GOT3 (cell line): ENCODE measurements around the gene SIL1.
"Not testable (repeated sequence)": the region's sequence is repeated elsewhere in the genome, so short reads cannot be mapped to it uniquely, and the experiment has no call there.

Source experiments
- DNase-seq: peaks from one replicate; lab custom pipeline; 2025; ENCODE audit warnings: mixed read lengths; lab: John Stamatoyannopoulos, UW

SIL1 gene

DNA sequence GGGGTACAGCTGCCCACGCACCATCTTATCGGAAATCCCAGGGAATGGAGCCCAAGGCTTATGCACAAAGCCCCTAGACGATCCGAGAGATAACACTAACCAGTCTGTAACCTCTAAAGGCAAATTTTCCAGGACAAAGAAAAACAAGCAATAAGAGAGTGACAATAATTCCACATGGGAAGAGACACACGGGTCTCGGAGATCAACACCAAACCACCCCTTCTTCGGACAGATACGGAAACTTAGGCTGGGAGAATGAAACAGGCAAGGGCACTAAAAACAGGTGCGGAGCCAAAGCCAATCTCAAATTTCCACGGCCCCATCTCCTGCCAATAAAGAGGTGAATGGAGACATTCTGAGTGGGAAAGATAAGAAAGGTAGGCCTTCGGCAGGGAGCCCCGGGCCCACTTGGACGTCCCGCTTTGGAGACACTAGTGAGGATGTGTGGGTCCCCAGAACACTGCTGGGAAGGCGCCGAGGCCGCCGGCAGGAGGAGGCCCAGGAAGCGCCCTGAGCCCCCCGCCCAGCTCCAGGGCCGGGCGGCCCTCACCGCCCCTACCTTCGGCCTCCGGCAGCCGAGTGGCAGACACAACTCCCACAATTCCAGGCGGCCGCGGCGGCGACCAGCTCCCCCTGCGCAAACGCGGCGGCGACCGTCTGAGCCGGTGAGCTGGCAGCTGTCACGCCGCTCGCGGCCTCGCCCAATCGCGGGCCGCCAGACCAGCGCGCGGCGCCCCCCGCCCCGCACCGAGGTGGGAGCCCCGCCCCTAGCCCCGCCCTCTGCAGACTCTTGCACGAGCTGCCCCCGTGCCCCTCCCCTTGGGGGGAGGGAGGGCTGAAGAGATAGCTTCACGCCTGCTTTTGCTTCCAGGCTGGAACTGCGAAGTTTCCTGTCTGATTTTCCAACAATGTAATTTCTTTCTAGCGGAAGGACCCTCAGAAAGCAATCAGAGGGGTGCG is at the start of gene SIL1:
SIL1 (minus strand) TSS at position 659 of the 960 bp plus-strand sequence. CDS start 70,525 bp downstream, outside the sequence.
- DNase-seq, result peak; percentile 91

DNA sequence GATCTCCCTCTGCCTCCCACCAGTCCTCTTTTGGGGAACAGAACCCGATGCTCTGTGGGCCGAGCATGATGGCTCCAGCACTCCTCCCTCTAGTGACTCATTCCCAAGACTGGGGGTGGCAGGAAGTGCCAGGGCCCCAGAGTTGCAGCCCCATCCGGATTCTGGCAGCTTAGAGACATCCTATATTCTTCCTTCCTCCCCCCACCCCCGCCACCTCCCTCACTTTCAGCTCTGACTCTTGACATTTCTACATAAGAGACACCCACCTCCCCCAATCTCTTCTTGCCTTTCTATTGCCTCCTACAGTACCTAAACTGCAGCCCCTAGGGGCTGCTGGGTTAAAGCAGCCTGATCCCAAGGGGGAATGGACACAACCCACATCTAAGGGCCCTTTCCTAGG is 48.2 kb upstream of the SIL1 start:
- no peak for DNase-seq

DNA sequence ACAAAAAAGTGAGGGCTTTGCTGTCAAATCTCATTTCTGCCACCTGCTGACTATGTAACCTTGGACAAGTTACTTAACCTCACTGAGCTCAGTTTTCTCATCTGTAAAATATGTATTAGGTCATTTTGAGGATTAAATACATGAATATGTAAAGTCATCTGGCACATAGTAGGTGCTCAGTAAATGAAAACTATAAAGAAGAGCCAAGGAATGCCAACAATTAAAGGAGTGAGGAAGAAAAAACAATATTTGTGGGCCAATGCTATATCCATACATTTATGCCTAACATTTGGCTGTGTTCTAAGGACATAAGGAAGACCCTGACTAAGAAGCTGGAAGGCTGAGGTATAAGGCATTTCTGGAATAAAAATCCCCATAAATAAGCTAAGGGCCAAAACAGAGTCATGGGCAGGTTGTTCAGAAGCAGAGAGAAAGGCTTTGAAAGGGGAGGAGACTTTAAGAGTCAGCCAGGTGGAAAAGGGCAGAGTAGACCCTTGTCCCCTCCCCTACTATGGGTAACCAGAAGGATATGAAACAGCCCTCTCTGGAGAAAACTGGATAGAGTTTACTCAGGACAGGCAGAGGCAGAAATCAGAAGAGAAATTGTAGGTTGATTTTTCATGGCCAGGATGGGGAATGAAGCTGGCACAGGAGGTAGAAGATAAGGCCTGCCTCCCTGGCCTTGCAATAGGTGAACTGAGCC is 47.6 kb upstream of the SIL1 start:
- DNase-seq, result no peak

DNA sequence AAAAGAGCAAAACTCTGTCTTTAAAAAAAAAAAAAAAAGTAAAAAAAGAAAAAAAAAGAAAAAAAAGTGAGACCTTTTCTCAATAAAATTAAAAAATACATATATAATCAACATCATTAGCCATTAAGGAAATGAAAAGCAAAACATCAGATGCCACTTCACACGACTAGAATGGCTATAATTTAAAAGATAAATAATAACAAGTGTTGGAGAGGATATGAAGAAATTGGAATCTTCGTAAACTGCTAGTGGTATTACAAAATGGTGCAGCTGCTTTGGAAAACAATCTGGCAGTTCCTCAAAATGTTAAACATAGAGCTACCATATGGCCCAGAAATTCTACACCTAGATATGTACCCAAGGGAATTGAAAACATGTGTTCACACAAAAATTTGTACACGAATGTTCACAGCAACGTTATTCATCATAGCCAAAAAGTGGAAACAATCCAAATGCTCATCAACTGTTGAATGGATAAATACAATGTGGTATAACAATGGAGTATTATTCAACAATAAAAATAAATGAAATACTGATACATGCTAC is 45.3 kb upstream of the SIL1 start:
- no peak for DNase-seq

DNA sequence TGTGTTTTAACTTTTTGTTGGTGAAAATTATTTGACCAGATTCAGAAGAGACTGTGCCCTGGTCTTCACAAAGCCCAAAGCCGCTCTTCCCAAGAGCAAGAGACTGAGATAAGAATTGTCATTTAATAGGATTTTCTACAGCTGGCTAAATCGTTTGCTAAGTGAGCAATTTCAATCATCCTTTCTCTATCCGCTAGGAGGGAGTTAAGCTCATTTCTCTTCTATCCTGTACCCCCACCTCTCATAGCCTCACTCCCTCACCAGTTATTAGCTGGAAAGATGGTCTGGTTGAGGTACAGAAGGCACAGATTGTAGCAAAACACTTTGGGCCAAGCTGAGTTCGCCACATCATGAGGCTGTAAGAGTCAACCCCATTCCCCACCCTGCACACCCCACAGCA is 43.0 kb upstream of the SIL1 start:
- no peak for DNase-seq

DNA sequence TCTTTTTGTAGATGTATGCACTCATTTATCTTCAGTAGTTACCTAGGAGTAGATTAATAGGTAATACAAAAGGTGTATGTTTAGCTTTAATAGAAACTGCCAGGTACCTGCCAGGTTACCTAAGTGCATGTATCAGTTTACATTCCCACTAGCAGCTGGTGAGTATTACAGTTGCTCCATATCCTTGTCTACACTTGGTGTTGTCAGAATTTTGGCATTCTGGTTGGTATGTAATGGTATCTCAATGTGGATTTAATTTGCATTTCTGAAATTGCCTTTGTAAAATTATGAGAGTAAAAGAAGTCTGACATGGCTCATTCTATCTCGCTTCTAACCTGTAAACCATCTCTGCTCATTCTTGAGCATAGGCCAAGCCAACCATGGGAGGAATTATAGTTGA is 38.3 kb upstream of the SIL1 start:
- DNase-seq, result no peak

DNA sequence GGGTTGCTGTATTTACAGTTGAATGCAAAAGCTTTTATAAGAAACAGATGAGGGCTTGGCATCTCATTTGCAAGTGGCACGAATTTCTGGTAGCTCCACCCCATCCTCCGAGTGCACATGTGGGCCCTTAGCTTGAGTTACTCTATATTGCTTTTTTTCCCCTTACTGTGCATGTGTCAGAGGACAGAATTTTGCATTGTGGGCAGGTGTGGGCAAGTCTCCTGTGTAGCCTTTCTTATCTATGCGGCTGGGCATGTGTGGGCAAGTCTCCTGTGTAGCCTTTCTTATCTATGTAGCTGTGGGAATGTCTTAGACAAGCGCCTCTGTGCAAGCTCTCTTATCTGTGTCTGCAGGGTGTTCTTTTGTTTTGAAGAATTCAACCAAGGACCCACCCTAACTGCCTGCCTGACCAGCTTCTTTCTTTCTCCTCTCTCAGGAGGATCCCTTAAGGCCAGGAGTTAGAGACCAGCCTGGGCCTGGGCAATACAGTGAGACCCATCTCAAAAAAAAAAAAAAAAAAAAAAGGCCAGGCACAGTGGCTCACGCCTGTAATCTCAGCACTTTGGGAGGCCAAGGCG is 34.1 kb upstream of the SIL1 start:
- no peak for DNase-seq

DNA sequence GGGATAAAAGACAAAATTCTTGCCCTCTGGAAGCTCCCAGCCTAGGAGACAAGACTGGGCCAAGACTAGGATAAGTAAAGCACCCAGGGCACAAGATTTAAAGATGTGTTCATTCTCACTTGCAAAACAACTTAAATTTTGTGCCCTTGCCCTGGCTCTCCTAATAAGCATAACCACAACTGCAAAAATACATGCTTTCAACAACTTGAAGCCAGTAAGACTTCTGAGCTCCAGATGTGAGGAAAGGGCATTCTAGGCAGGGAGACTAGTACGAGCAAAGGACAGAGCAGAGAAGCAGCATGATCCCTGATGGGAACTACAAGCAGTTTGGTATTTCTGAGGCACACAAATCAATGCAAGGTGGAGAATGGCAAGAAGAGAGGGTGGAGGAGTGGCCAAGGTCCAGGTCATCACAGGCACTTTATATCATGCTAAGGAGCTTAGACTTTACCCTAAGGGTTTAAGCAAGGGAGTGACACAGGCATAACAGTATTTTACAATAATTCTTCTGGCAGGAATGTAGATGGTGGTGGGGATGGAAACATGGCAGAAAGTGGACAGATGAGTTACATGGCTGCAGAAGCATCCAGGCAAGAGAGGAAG is 30.1 kb upstream of the SIL1 start:
- no peak for DNase-seq

DNA sequence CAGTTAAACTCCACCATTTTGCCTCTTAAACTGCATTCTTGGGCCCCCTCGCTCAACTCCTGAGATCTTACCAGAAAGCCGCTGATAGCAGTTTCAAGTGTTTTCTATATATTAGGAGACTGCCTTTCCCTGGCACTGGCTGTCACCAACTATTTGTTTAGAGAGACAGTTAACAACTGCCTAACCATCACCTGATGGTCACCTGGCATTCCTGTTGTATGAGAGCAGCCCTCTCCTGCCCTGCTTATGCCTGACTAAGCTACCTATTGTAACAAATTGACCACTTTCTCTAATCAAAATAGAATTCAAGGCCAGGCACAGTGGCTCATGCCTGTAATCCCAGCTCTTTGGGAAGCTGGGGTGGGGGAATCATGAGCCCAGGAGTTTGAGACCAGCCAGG is 28.0 kb upstream of the SIL1 start:
- no peak for DNase-seq

DNA sequence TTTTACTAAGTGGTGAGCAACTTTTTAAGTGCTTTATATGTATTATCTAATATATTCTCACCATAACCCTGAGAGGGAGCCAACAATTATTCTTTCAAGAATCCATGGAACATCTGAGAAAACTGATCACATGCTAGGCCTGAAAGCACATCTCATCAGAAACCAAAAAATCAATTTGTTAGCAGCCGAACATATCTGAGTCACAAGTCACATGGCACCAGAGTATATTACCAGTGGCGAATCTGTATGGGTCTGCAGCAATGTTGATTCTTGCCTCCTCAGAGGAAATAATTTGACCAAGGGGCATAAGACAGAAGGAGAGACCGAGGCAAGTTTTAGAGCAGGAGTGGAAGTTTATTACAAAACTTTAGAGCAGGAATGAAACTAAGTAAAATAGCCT is 25.3 kb upstream of the SIL1 start:
- no peak for DNase-seq

DNA sequence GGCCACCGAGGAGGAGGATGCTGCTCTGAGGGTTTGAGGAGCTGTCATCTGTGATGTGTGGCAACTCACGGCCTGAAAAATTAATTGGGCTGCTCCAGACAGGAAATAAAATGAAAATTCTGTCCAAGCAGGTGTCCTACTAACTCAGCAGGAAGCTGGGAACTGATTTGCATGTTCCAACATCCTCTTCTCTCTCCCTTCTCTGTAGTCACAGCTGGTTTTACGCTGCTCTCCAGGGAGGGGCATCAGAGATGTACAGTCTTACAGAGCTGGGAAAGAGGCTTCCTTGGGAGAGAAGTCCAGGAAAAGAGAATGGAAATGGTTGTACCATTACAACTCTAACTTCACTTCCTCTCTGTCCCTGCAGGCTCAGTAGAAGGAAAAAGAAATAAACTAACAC is 24.2 kb upstream of the SIL1 start:
- DNase-seq, result no peak

DNA sequence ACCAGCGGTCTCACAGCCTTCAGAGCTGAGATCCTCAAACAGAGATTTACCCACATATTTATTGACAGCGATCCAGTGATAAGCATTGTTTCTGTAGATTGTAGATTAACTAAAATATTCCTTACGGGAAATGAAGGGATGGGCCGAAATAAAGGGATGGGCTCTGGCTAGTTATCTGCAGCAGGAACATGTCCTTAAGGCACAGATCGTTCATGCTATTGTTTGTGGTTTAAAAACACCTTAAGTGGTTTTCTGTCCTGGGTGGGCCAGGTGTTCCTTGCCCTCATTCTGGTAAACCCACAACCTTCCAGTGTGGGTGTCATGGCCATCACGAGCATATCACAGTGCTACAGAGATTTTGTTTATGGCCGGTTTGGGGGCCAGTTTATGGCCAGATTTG is 19.9 kb upstream of the SIL1 start:
- DNase-seq, result not testable (repeated sequence)

DNA sequence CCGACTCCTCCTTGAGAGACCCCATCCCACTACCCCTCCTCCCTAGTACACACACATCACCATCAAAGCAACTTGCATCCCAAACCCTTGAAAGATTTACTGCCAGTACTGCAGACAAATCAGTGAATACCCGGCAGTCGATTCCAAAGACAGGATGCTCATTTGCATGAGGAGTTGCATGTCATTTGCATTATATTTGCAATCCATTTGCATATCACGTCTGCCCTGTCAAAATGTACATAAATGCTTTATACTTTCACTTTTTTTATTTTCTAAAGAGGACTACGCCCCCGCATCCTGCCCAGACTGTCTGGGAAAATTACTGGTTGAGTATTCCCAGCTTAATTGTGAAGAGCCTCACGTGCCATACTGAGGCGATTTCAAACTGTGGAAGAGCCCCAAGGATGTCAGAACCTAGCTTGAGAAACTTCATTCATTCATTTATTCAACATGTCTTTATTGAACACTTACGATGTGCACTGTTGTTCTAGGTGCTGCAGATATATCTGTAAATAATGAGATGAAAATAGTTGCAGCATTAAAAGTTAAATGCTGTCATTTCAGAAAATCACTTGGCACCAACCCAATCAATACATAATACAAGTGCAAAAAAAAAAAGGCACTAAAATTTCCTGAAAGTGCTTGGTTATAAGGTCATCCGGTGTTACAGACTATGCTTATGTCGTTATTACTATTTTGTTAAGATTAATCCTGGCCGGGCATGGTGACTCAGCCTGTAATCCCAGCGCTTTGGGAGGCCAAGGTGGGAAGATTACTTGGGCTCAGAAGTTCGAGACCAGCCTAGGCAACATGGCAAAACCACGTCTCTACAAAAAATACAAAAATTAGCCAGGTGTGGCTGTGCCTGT is 17.2 kb upstream of the SIL1 start:
- DNase-seq, result no peak

DNA sequence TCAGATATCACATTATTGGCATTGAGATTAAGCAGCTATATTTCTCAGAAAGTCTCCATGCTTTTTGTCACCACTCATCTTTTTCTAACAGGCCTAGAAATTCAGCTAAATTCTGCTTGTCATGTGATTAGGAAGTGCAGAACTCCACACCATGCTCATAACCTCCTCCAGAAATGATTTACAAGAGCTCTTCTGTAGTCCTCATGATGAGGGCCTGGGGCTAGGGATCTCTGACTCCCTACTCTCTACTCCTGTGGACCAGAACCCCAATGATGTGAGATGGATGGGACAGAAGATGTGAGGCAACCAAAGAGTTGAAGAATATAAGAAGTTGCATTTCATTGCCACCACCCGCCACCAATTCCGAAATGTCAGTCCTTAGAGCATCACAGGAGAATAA is 16.5 kb upstream of the SIL1 start:
- no peak for DNase-seq

DNA sequence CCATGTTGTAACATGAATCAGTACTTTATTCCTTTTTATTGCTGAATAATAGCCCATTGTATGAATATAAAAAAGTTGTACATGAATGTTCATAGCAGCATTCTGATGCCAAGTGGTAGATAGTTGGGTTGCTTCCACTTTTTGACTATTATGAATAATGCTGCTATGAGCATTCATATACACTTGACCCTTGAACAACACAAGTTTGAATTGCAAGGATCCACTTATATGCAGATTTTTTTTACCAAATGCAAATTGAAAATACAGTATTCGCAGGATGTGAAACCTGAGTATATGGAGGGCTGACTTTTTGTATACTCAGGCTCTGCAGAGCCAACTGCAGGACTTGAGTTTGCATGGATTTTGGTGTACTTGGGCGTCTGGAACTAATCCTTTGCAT is 14.7 kb upstream of the SIL1 start:
- no peak for DNase-seq

DNA sequence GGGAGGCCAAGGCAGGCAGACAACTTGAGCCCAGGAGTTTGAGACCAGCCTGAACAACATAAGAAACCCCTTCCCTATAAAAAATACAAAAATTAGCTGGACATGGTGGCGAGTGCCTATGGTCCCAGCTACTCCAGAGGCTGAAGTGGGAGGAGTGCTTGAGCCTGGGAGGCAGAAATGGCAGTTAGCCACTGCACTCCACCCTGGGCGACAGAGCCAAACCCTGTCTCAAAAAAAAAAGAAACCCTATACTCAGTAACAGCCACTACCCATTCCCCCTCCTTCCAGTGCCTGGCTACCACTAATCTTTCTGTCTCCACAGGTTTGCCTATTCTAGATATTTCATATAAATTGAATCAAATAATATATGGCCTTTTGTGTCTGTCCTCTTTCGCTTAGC is 14.3 kb upstream of the SIL1 start:
- DNase-seq, result no peak

DNA sequence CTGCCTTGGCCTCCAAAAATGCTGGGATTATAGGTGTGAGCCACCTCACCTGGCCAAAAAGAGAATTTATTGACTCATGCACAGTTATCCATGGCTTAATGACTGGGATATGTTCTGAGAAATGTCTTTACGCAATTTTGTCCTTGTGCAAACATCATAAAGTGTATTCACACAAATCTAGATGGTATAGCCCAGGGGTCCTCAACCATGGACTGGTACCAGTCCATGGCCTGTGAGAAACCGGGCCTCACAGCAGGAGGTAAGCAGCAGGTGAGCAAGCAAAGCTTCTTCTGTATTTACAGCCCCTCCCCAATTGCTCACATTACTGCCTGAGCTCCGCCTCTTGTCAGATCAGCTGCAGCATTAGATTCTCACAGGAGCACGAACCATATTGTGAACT is 12.4 kb upstream of the SIL1 start:
- DNase-seq, result no peak

DNA sequence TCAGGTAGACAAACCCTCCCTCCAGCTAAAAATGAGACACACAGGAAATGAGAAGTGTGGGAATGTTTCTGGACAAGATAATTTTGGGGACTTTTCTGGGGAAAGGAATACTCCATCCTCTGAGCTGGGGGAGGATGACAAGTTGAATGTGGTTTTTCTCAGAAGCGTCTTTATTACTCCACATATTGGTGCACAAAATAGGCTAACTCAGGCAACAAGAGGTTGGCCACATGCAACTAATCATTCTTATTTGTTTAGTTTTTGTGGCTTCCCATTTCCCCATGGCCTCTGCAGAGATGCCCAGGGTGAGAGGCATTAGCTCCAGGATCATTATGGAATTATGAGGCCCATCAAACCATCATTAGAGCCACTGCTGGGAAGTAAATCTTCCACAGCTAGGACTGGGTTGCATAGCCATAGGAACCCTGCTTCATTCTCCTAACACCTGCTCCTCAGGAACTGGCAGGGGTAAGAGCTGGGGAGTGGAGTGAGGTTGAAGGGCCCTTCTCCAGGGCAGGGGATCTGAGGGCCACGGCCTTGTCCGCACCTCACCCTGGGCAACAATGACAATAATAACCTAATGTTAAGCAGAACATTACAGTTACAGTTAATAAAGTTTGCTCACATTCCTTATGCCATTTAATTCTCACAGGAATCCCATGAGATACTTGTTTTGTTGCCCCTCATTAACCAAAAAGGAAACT is 9.3 kb upstream of the SIL1 start:
- DNase-seq, result no peak

DNA sequence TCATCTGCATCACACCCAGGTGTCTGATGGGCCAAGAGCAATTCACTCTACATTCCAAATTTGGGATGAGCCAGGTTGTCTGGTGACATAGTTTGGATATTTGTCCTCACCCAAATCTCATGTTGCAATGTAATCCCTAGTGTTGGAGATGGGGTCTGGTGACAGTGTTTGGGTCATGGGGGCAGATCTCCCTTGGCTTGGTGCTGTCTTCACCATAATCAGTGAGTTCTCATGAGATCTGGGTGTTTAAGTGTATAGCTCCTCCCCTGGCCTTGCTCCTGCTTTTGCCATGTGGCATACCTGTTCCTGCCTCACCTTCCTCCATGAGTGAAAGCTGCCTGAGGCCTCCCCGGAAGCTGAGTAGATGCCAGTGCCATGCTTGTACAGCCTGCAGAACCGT is 7.4 kb upstream of the SIL1 start:
- DNase-seq, result no peak

DNA sequence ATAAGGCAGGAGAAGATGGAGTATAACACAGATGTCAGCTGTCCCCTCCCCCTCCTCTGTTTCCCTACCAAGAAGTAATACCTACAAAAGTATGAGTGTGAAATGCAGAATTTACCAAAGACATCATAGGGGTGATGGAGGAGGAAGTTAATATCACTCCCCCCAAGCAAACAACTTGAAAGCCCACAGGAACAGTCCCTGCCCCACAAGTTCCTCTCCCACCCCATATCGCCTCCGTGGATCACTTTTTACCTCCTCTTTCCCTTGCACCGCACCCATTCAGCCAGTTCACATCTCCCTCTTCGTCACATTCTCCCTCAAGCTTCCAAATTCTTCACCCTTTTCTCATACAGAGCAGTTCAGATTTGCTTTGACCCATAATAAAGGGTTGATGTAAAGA is 7.0 kb upstream of the SIL1 start:
- no peak for DNase-seq

DNA sequence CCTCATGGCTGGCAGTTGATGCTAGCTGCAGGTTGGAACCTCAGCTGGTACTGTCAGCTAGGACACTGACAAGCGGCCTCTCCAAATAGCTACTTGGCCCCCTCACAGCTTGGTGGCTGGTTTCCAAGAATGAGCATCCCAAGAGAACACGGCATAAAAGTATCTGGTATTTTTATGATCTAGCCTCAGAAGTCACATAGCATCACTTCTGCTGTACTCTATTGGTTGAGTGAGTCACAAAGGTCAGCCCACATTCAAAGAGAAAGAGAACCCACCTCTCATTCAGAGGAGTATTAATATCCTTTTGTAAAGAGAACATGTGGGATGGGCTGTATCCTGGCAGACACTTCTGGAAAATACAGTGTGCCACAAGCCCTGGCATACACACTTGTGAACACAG is 6.0 kb upstream of the SIL1 start:
- no peak for DNase-seq
